Spleen (tissue), 7 donors: Measurements from ENCODE around the gene TLE4.

Experiments
- POLR2AphosphoS5 ChIP-seq, 3 donors: sonication (generic); formaldehyde crosslinking; IDR thresholded peaks; one replicate each; pipeline ENCODE4 v1.5.1; 2017; ENCODE audit warnings: antibody characterized with exemption in 3 of 3
- TF ChIP-seq, protein P1 (sequence below), 11 experiments: fragments of 200-600 bp in 7 of 11; fragments of 450-650 bp in 4 of 11; sonication (generic) in 4 of 11; IDR thresholded peaks in 8 of 11; conservative IDR thresholded peaks in 3 of 11; 1 replicate in 7 of 11; 2 replicates in 4 of 11; pipeline versions ENCODE4 v1.4.0 to v1.8.0; 2016 to 2021; ENCODE audit warnings: antibody characterized with exemption in 11 of 11, inconsistent platforms in 4 of 11, mild to moderate bottlenecking in 1 of 11
- donor health status: DM: no; HTN: no; CAD: no; lungs with moderate emphysema.
- donor health status: DM: no; HTN: no; CAD: no.
- donor health status: DM: no; HTN: no; CAD: no.

DNA sequence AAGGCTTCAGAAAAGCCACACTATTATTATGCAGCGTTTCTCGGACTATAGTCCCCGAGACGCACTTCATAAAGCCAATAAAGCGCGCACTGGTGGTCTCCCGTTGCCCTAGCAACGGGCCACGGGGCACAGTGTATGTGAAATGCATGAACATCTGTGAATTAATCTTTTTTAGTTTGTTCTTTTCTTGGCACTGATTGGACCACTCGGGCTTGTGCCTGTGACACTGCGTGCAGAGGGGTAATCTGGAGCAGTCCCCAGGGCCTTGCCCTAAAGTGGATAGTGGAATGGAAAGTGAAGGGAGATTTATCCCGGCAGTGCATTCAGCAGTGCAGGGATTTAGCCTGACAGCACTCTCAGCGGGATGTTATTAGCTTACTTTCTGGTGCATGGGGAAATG, 92.1 kb downstream of the TLE4 start:
- TF ChIP-seq POLR2AphosphoS5 (IDR thresholded peaks at IDR 0.05), result no peak
- TF ChIP-seq, protein P1, sequence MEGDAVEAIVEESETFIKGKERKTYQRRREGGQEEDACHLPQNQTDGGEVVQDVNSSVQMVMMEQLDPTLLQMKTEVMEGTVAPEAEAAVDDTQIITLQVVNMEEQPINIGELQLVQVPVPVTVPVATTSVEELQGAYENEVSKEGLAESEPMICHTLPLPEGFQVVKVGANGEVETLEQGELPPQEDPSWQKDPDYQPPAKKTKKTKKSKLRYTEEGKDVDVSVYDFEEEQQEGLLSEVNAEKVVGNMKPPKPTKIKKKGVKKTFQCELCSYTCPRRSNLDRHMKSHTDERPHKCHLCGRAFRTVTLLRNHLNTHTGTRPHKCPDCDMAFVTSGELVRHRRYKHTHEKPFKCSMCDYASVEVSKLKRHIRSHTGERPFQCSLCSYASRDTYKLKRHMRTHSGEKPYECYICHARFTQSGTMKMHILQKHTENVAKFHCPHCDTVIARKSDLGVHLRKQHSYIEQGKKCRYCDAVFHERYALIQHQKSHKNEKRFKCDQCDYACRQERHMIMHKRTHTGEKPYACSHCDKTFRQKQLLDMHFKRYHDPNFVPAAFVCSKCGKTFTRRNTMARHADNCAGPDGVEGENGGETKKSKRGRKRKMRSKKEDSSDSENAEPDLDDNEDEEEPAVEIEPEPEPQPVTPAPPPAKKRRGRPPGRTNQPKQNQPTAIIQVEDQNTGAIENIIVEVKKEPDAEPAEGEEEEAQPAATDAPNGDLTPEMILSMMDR (IDR thresholded peaks at IDR 0.05 in 8 of 11, conservative IDR thresholded peaks at IDR 0.05 in 3 of 11), result no peak
